Measurements from ENCODE around the gene LPCAT1.
"Not testable (repeated sequence)": the region's sequence is repeated elsewhere in the genome, so short reads cannot be mapped to it uniquely, and the experiment has no call there.

Gene LPCAT1

GRCh38 chr5:1478271-1479035 is 45.3 kb downstream of the LPCAT1 start:
- no peak for DNase-seq (ENCODE audit: low spot score)

GRCh38 chr5:1477341-1477740 is 46.4 kb downstream of the LPCAT1 start:
- no peak for DNase-seq (ENCODE audit: low spot score)

- DNase-seq (ENCODE audit: low spot score), result no peak
These were observed 46.8 kb downstream of the LPCAT1 start for GRCh38 chr5:1476967-1477310.

- no peak for DNase-seq (ENCODE audit: low spot score)
These were observed 47.4 kb downstream of the LPCAT1 start for GRCh38 chr5:1476181-1476966.

- not testable (repeated sequence) for DNase-seq (ENCODE audit: low spot score)
These were observed 48.2 kb downstream of the LPCAT1 start for GRCh38 chr5:1475544-1475900.

- no peak for DNase-seq (ENCODE audit: low spot score)
These were observed 48.8 kb downstream of the LPCAT1 start for GRCh38 chr5:1474866-1475543.

GRCh38 chr5:1474183-1474839 is 49.4 kb downstream of the LPCAT1 start:
- DNase-seq (ENCODE audit: low spot score), result no peak

GRCh38 chr5:1473746-1474145 is 50.0 kb downstream of the LPCAT1 start:
- no peak for DNase-seq (ENCODE audit: low spot score)

GRCh38 chr5:1472964-1473628 is 50.7 kb downstream of the LPCAT1 start:
- no peak for DNase-seq (ENCODE audit: low spot score)

GRCh38 chr5:1471997-1472963 is 51.5 kb downstream of the LPCAT1 start:
- DNase-seq (ENCODE audit: low spot score), result no peak

GRCh38 chr5:1471240-1471853 is 52.4 kb downstream of the LPCAT1 start:
- DNase-seq (ENCODE audit: low spot score), result no peak

- DNase-seq (ENCODE audit: low spot score), result no peak
These were observed 53.0 kb downstream of the LPCAT1 start for GRCh38 chr5:1470762-1471211.

- DNase-seq (ENCODE audit: low spot score), result no peak
These were observed 54.9 kb downstream of the LPCAT1 start for GRCh38 chr5:1468629-1469527.

GRCh38 chr5:1468247-1468612 is 55.5 kb downstream of the LPCAT1 start:
- DNase-seq (ENCODE audit: low spot score), result peak; percentile 4

- DNase-seq (ENCODE audit: low spot score), result no peak
These were observed 56.2 kb downstream of the LPCAT1 start for GRCh38 chr5:1467341-1468246.

- no peak for DNase-seq (ENCODE audit: low spot score)
These were observed 57.0 kb downstream of the LPCAT1 start for GRCh38 chr5:1466631-1467265.

GRCh38 chr5:1465966-1466471 is 57.7 kb downstream of the LPCAT1 start:
- DNase-seq (ENCODE audit: low spot score), result no peak

Measured in hematopoietic multipotent progenitor cell treated with erythropoietin and hydrocortisone succinate and interleukin-3 and kit ligand, for 15 days (in vitro differentiated cells).